Measurements from ENCODE around the gene PDHA1.

DNA sequence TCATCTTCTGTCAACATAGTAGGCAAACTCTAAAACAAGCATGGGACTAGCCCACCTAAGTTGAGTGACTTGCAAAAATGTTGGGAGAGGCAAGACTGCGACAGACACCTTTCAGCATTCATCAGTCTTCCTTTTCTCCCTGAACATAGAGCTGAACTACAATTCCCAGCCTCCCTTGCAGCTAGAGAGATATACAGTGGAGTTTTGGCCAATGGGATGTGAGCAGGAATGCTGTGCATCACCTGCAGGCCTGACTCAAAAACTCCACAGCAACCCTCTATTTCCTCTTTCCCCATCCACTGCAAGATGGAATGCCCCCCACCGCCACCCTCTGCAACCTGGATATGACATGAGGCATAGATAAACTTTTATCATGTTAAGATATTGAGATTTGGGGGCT, 66.5 kb downstream of the PDHA1 start:
- TF ChIP-seq POLR2A (IDR thresholded peaks at IDR 0.05; ENCODE audit: low read depth) (no peak), EP300 (IDR thresholded peaks at IDR 0.05) (no peak)
- TF ChIP-seq, protein P1, sequence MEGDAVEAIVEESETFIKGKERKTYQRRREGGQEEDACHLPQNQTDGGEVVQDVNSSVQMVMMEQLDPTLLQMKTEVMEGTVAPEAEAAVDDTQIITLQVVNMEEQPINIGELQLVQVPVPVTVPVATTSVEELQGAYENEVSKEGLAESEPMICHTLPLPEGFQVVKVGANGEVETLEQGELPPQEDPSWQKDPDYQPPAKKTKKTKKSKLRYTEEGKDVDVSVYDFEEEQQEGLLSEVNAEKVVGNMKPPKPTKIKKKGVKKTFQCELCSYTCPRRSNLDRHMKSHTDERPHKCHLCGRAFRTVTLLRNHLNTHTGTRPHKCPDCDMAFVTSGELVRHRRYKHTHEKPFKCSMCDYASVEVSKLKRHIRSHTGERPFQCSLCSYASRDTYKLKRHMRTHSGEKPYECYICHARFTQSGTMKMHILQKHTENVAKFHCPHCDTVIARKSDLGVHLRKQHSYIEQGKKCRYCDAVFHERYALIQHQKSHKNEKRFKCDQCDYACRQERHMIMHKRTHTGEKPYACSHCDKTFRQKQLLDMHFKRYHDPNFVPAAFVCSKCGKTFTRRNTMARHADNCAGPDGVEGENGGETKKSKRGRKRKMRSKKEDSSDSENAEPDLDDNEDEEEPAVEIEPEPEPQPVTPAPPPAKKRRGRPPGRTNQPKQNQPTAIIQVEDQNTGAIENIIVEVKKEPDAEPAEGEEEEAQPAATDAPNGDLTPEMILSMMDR (IDR thresholded peaks at IDR 0.05) = no peak

All from esophagus muscularis mucosa (tissue), 4 donors.